Measurements from ENCODE around the gene MMP17.

The MMP17 gene

DNA sequence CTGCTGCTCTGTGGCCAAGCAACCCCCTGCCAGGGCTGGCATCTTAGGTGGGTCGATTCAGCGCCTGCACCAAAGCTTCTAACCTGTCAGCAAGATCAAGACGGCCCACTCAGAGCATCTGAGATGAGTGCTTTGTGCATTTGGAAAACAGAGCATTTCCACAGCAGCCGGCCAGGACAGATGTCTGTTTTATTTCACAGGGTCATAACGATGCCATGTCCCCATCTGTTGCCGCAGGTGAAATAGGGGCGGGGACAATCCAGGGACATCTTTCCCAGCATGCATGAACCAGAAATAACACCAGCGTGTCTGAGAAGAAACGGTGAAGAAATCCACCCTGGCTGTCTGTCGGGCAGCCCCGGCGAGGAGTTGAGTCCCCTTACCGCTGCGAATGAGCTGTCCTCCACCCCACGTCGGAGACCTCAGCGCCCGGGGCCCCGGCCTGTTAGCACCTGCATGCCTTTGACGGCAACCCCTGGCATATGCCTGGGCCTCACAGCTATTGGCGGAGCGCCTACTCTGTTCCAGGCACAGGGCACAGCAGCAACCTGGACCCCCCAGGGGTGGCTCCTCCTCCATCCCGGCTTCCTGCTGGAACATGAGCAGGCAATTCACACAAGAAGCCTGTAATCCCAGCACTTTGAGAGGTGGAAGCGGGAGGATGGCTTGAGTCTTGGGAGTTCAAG is 35.7 kb downstream of the MMP17 start:
- Histone ChIP-seq H3K36me3 (ENCODE audit: control insufficient read depth in 2 of 2, insufficient read depth in 1 of 2, low read length in 2 of 2) (no peaks in the 10 kb centered on the region), H3K4me3 (ENCODE audit: low read depth, low read length) (no peak overlapping the region), H3K4me1 (ENCODE audit: control insufficient read depth, insufficient read depth, low read length) (no peaks in the 10 kb centered on the region), H3K27ac (ENCODE audit: extremely low read depth, low read depth, low read length) (no peak overlapping the region), H3K9me3 (ENCODE audit: control insufficient read depth, insufficient read depth, low read depth, low read length) (no peaks in the 10 kb centered on the region)
- ChIA-PET CTCF (interaction anchor here (0.6 kb wide), 1 partner anchor 71 kb away, joined by 3 read pairs; no protein-coding TSS in a partner anchor), POLR2A (no interaction called here)
- no peak for TF ChIP-seq ZNF433 (tag by site-specific recombination; IDR thresholded peaks at IDR 0.05; ENCODE audit: low read depth)
- peak; percentile 80 for TF ChIP-seq ZIC2 (tag by site-specific recombination; IDR thresholded peaks at IDR 0.05)
- no peak for TF ChIP-seq ZNF555 (tag by site-specific recombination; conservative IDR thresholded peaks at IDR 0.05)
- no peak for TF ChIP-seq ZNF629 (tag by site-specific recombination; IDR thresholded peaks at IDR 0.05)
- TF ChIP-seq, protein P1, sequence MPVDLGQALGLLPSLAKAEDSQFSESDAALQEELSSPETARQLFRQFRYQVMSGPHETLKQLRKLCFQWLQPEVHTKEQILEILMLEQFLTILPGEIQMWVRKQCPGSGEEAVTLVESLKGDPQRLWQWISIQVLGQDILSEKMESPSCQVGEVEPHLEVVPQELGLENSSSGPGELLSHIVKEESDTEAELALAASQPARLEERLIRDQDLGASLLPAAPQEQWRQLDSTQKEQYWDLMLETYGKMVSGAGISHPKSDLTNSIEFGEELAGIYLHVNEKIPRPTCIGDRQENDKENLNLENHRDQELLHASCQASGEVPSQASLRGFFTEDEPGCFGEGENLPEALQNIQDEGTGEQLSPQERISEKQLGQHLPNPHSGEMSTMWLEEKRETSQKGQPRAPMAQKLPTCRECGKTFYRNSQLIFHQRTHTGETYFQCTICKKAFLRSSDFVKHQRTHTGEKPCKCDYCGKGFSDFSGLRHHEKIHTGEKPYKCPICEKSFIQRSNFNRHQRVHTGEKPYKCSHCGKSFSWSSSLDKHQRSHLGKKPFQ (tag by site-specific recombination; IDR thresholded peaks at IDR 0.05), result peak; percentile 41
- no peak for TF ChIP-seq OSR2 (tag by site-specific recombination; IDR thresholded peaks at IDR 0.05)
- TF ChIP-seq GLIS1 (tag by site-specific recombination; IDR thresholded peaks at IDR 0.05), result peak; percentile 78

DNA sequence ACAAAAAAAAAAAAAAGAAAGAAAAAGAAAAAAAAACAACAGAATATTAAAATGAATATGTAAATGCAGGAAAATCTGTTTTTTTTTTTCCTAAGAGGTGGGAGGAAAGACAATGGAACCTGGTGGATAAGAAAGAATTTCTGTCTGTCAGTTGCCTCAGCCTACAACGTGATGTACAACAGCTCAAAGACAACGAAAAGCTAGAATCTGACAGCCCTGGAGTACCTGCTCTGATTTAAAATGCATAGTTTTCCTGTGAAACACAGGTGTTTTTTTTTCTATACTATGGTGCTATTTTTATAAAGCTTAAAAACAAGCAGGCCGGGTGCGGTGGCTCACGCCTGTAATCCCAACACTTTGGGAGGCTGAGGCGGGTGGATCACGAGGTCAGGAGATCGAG is 36.3 kb downstream of the MMP17 start:
- TF ChIP-seq ZNF138 (tag by site-specific recombination; IDR thresholded peaks at IDR 0.05; ENCODE audit: borderline replicate concordance), result no peak
- TF ChIP-seq, protein P1 (tag by site-specific recombination; IDR thresholded peaks at IDR 0.05), result peak; percentile 7; the same call in 1 of the 2 replicates
- Histone ChIP-seq H3K4me3 (ENCODE audit: low read depth, low read length) (no peak overlapping the region), H3K36me3 (ENCODE audit: control insufficient read depth in 2 of 2, insufficient read depth in 1 of 2, low read length in 2 of 2) (no peaks in the 10 kb centered on the region), H3K4me1 (ENCODE audit: control insufficient read depth, insufficient read depth, low read length) (no peaks in the 10 kb centered on the region), H3K27ac (ENCODE audit: extremely low read depth, low read depth, low read length) (no peak overlapping the region), H3K9me3 (ENCODE audit: control insufficient read depth, insufficient read depth, low read depth, low read length) (no peaks in the 10 kb centered on the region)
- POLR2A ChIA-PET, result interaction anchor here (0.7 kb wide), 1 partner anchor 19 kb away, joined by 5 read pairs; no protein-coding TSS in a partner anchor
- CTCF ChIA-PET, result interaction anchor here (0.6 kb wide), 1 partner anchor 70 kb away, joined by 3 read pairs; no protein-coding TSS in a partner anchor

DNA sequence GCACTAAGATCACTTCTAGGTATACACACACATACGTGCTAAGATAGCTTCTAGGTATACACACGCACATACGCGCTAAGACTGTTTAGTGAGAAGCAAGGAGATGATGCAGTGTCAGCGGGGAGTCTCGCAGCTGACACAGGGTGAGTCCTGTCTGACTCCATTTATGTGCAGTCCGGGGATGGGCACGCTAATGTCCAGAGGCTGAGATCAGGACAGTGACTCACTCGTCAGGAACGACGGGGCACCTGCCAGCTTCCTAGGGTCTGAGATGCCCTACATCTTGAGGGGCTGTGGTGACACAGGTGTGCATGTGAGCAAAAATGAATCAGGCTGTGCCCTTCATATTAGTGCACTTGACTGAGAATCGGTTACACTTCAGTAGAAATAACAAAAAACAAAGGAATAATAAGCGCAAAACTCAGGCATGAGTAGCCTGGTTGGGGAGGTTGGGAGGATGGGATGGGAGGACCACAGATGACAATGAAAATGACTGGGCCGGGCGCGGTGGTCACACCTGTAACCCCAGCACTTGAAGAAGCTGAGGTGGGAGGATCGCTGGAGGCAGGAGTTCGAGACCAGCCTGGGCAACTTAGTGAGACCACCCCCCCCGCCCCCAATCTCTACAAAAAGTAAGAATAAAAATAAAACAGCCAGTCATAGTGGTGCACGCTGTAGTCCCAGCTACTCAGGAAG is 37.1 kb downstream of the MMP17 start:
- Histone ChIP-seq H3K27ac (ENCODE audit: extremely low read depth, low read depth, low read length) (no peak overlapping the region), H3K4me1 (ENCODE audit: control insufficient read depth, insufficient read depth, low read length) (no peaks in the 10 kb centered on the region), H3K9me3 (ENCODE audit: control insufficient read depth, insufficient read depth, low read depth, low read length) (no peaks in the 10 kb centered on the region), H3K36me3 (ENCODE audit: control insufficient read depth in 2 of 2, insufficient read depth in 1 of 2, low read length in 2 of 2) (no peaks in the 10 kb centered on the region), H3K4me3 (ENCODE audit: low read depth, low read length) (no peak overlapping the region)
- CTCF ChIA-PET, result no interaction called here
- POLR2A ChIA-PET, result interaction anchor here (0.6 kb wide), 1 partner anchor 45 kb away, joined by 3 read pairs; no protein-coding TSS in a partner anchor
- TF ChIP-seq SCRT2 (tag by site-specific recombination; IDR thresholded peaks at IDR 0.05), result 0 out of 2 replicates have a peak, but pooled peaks have one; percentile 15
- TF ChIP-seq, protein P2, sequence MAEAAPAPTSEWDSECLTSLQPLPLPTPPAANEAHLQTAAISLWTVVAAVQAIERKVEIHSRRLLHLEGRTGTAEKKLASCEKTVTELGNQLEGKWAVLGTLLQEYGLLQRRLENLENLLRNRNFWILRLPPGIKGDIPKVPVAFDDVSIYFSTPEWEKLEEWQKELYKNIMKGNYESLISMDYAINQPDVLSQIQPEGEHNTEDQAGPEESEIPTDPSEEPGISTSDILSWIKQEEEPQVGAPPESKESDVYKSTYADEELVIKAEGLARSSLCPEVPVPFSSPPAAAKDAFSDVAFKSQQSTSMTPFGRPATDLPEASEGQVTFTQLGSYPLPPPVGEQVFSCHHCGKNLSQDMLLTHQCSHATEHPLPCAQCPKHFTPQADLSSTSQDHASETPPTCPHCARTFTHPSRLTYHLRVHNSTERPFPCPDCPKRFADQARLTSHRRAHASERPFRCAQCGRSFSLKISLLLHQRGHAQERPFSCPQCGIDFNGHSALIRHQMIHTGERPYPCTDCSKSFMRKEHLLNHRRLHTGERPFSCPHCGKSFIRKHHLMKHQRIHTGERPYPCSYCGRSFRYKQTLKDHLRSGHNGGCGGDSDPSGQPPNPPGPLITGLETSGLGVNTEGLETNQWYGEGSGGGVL (tag by site-specific recombination; IDR thresholded peaks at IDR 0.05), result no peak
- TF ChIP-seq GLI4 (tag by site-specific recombination; IDR thresholded peaks at IDR 0.05), result no peak
- peak; percentile 25; the same call in 1 of the 2 replicates for TF ChIP-seq ZNF394 (tag by site-specific recombination; IDR thresholded peaks at IDR 0.05; ENCODE audit: borderline replicate concordance)
- no peak for TF ChIP-seq ZNF121 (tag by site-specific recombination; IDR thresholded peaks at IDR 0.05)
